ENCODE data around the gene MACROD2. TPM values are rescaled to one million over a fixed set of nuclear protein-coding genes. Genes with fewer than 3 reads are reported as not detected.

MACROD2 gene
- total RNA-seq, 2 experiments from 2014 or later = not detected

- Mint-ChIP-seq H3K4me3 (no peak overlapping the region), H3K27me3 (no peaks in the 10 kb centered on the region), H3K9me3 (peaks cover 8% of the 10 kb centered on the region), H3K27ac (no peak overlapping the region), H3K4me1 (ENCODE audit: low read depth) (no peaks in the 10 kb centered on the region), H3K36me3 (no peaks in the 10 kb centered on the region)
- intact Hi-C loops (cut with micrococcal nuclease) = no loop called here
- CTCF ChIA-PET = no interaction called here
- no peak for DNase-seq
- POLR2A ChIA-PET = no interaction called here
Measured at GRCh38 chr20:15333170-15333569, 1337.9 kb downstream of the MACROD2 start.

- peaks cover 13% of the 10 kb centered on the region for H3K9me3 Mint-ChIP-seq
- ChIA-PET POLR2A (no interaction called here), CTCF (no interaction called here)
- no peak for DNase-seq
- no peak overlapping the region for H3K4me3 Mint-ChIP-seq
- no peaks in the 10 kb centered on the region for H3K4me1 Mint-ChIP-seq (ENCODE audit: low read depth)
- no peaks in the 10 kb centered on the region for H3K36me3 Mint-ChIP-seq
- H3K27me3 Mint-ChIP-seq = no peaks in the 10 kb centered on the region
- intact Hi-C loops (cut with micrococcal nuclease) = no loop called here
- no peak overlapping the region for H3K27ac Mint-ChIP-seq
Measured at GRCh38 chr20:15336011-15336410, 1340.7 kb downstream of the MACROD2 start.

GRCh38 chr20:15336536-15336935 lies 1341.2 kb downstream of the MACROD2 start:
- Mint-ChIP-seq H3K4me1 (ENCODE audit: low read depth) (no peaks in the 10 kb centered on the region), H3K27ac (no peak overlapping the region), H3K27me3 (no peaks in the 10 kb centered on the region), H3K4me3 (no peak overlapping the region), H3K36me3 (no peaks in the 10 kb centered on the region), H3K9me3 (peaks cover 13% of the 10 kb centered on the region)
- DNase-seq = no peak
- intact Hi-C loops (cut with micrococcal nuclease) = no loop called here
- ChIA-PET POLR2A (no interaction called here), CTCF (no interaction called here)

- Mint-ChIP-seq H3K27me3 (no peaks in the 10 kb centered on the region), H3K4me3 (no peak overlapping the region), H3K36me3 (no peaks in the 10 kb centered on the region), H3K4me1 (ENCODE audit: low read depth) (no peaks in the 10 kb centered on the region), H3K27ac (no peak overlapping the region), H3K9me3 (peaks cover 16% of the 10 kb centered on the region)
- ChIA-PET POLR2A (no interaction called here), CTCF (no interaction called here)
- DNase-seq = no peak
- intact Hi-C loops (cut with micrococcal nuclease) = no loop called here
Measured at GRCh38 chr20:15339264-15339663, 1343.9 kb downstream of the MACROD2 start.

GRCh38 chr20:15342991-15343523 lies 1347.7 kb downstream of the MACROD2 start:
- ChIA-PET CTCF (no interaction called here), POLR2A (no interaction called here)
- no peak for DNase-seq

GRCh38 chr20:15345287-15345686 lies 1350.0 kb downstream of the MACROD2 start:
- Mint-ChIP-seq H3K9me3 (peaks cover 22% of the 10 kb centered on the region), H3K27ac (no peak overlapping the region), H3K4me1 (ENCODE audit: low read depth) (no peaks in the 10 kb centered on the region), H3K36me3 (no peaks in the 10 kb centered on the region), H3K27me3 (no peaks in the 10 kb centered on the region), H3K4me3 (no peak overlapping the region)
- intact Hi-C loops (cut with micrococcal nuclease) = no loop called here
- CTCF ChIA-PET = no interaction called here
- POLR2A ChIA-PET = no interaction called here
- no peak for DNase-seq

More at GRCh38 chr20:15342991-15343523, 1347.7 kb downstream of the MACROD2 start:
- Mint-ChIP-seq H3K9me3 (peaks cover 20% of the 10 kb centered on the region), H3K36me3 (no peaks in the 10 kb centered on the region), H3K4me3 (no peak overlapping the region), H3K27ac (no peak overlapping the region), H3K4me1 (ENCODE audit: low read depth) (no peaks in the 10 kb centered on the region), H3K27me3 (no peaks in the 10 kb centered on the region)
- intact Hi-C loops (cut with micrococcal nuclease) = no loop called here

- Mint-ChIP-seq H3K4me1 (ENCODE audit: low read depth) (no peaks in the 10 kb centered on the region), H3K9me3 (peaks cover 19% of the 10 kb centered on the region), H3K27me3 (no peaks in the 10 kb centered on the region), H3K4me3 (no peak overlapping the region), H3K36me3 (no peaks in the 10 kb centered on the region), H3K27ac (no peak overlapping the region)
- intact Hi-C loops (cut with micrococcal nuclease) = no loop called here
- ChIA-PET POLR2A (no interaction called here), CTCF (no interaction called here)
- DNase-seq = no peak
Measured at GRCh38 chr20:15346657-15347280, 1351.5 kb downstream of the MACROD2 start.

- ChIA-PET POLR2A (no interaction called here), CTCF (no interaction called here)
- DNase-seq = no peak
- Mint-ChIP-seq H3K36me3 (no peaks in the 10 kb centered on the region), H3K9me3 (peaks cover 9% of the 10 kb centered on the region), H3K4me3 (no peak overlapping the region), H3K4me1 (ENCODE audit: low read depth) (no peaks in the 10 kb centered on the region), H3K27ac (no peak overlapping the region), H3K27me3 (no peaks in the 10 kb centered on the region)
- intact Hi-C loops (cut with micrococcal nuclease) = no loop called here
Measured at GRCh38 chr20:15359056-15359455, 1363.7 kb downstream of the MACROD2 start.

- H3K4me1 Mint-ChIP-seq (ENCODE audit: low read depth) = no peaks in the 10 kb centered on the region
- H3K27ac Mint-ChIP-seq = no peak overlapping the region
- POLR2A ChIA-PET = no interaction called here
- no peak for DNase-seq
- no peaks in the 10 kb centered on the region for H3K36me3 Mint-ChIP-seq
- CTCF ChIA-PET = no interaction called here
- intact Hi-C loops (cut with micrococcal nuclease) = no loop called here
- H3K4me3 Mint-ChIP-seq = no peak overlapping the region
- H3K9me3 Mint-ChIP-seq = peaks cover 7% of the 10 kb centered on the region
- H3K27me3 Mint-ChIP-seq = no peaks in the 10 kb centered on the region
Measured at GRCh38 chr20:15362849-15363248, 1367.5 kb downstream of the MACROD2 start.

GRCh38 chr20:15364781-15365180 lies 1369.5 kb downstream of the MACROD2 start:
- no peaks in the 10 kb centered on the region for H3K4me1 Mint-ChIP-seq (ENCODE audit: low read depth)
- intact Hi-C loops (cut with micrococcal nuclease) = no loop called here
- POLR2A ChIA-PET = no interaction called here
- no peak for DNase-seq
- no peaks in the 10 kb centered on the region for H3K36me3 Mint-ChIP-seq
- H3K4me3 Mint-ChIP-seq = no peak overlapping the region
- H3K9me3 Mint-ChIP-seq = peaks cover 6% of the 10 kb centered on the region
- CTCF ChIA-PET = no interaction called here
- H3K27ac Mint-ChIP-seq = no peak overlapping the region
- no peaks in the 10 kb centered on the region for H3K27me3 Mint-ChIP-seq

GRCh38 chr20:15370370-15370769 lies 1375.1 kb downstream of the MACROD2 start:
- H3K4me1 Mint-ChIP-seq (ENCODE audit: low read depth) = no peaks in the 10 kb centered on the region
- ChIA-PET CTCF (no interaction called here), POLR2A (no interaction called here)
- H3K27ac Mint-ChIP-seq = no peak overlapping the region
- intact Hi-C loops (cut with micrococcal nuclease) = no loop called here
- no peak overlapping the region for H3K4me3 Mint-ChIP-seq
- no peaks in the 10 kb centered on the region for H3K36me3 Mint-ChIP-seq
- no peak for DNase-seq
- H3K27me3 Mint-ChIP-seq = no peaks in the 10 kb centered on the region
- H3K9me3 Mint-ChIP-seq = peaks cover 9% of the 10 kb centered on the region

- Mint-ChIP-seq H3K27me3 (no peaks in the 10 kb centered on the region), H3K36me3 (no peaks in the 10 kb centered on the region), H3K4me3 (no peak overlapping the region), H3K27ac (no peak overlapping the region), H3K4me1 (ENCODE audit: low read depth) (no peaks in the 10 kb centered on the region), H3K9me3 (peaks cover 12% of the 10 kb centered on the region)
- ChIA-PET CTCF (no interaction called here), POLR2A (no interaction called here)
- no peak for DNase-seq
- intact Hi-C loops (cut with micrococcal nuclease) = no loop called here
Measured at GRCh38 chr20:15374682-15375081, 1379.4 kb downstream of the MACROD2 start.

GRCh38 chr20:15375836-15376235 lies 1380.5 kb downstream of the MACROD2 start:
- H3K27me3 Mint-ChIP-seq = no peaks in the 10 kb centered on the region
- H3K4me3 Mint-ChIP-seq = no peak overlapping the region
- no peak overlapping the region for H3K27ac Mint-ChIP-seq
- ChIA-PET CTCF (no interaction called here), POLR2A (no interaction called here)
- H3K9me3 Mint-ChIP-seq = peaks cover 10% of the 10 kb centered on the region
- intact Hi-C loops (cut with micrococcal nuclease) = no loop called here
- H3K4me1 Mint-ChIP-seq (ENCODE audit: low read depth) = no peaks in the 10 kb centered on the region
- DNase-seq = no peak
- no peaks in the 10 kb centered on the region for H3K36me3 Mint-ChIP-seq
